ENCODE data around the gene USP17L24. TPM values are rescaled to one million over a fixed set of nuclear protein-coding genes. Genes with fewer than 3 reads are reported as not detected.
"Not testable (repeated sequence)": the region's sequence is repeated elsewhere in the genome, so short reads cannot be mapped to it uniquely, and the experiment has no call there.

Gene USP17L24
- total RNA-seq (2021) = not detected in 2 replicates
- long read RNA-seq = 0 reads

DNA sequence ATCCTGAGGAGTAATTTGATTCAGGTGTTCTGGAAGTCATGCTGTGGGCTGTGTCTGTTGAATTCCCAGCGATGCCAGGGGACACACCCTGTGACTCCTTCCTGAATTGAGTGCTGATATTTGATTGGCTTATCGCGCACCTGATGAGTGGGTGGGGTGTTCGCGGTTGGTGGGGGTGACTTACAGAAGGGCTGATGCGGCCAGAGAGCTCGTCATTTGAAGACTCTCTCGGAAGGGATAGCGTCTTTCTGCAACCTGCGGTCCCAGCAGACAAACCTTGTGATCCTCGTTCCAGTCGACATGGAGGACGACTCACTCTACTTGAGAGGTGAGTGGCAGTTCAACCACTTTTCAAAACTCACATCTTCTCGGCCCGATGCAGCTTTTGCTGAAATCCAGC lies at the start of gene USP17L24:
Gene USP17L24, plus strand, starts transcription at position 301 of the 400 bp plus-strand sequence. Its CDS starts 0 bp downstream, at position 301.
- H2BK5ac ChIP-seq (ENCODE audit: insufficient read length, low read length); H3T11ph ChIP-seq (ENCODE audit: low read length); H4K5ac ChIP-seq (ENCODE audit: insufficient read length, low read depth, low read length); H3K4me1 ChIP-seq (ENCODE audit: insufficient read depth, low read length); H2BK12ac ChIP-seq (ENCODE audit: insufficient read length, low read depth, low read length); H3K4me2 ChIP-seq (ENCODE audit: insufficient read depth, insufficient read length, low read length); H3K23ac ChIP-seq (ENCODE audit: insufficient read length, low read depth, low read length); H3K4me1 Mint-ChIP-seq; H3K56ac ChIP-seq (ENCODE audit: insufficient read length, low read depth, low read length); H2AK5ac ChIP-seq (ENCODE audit: insufficient read length, low read length); H3K14ac ChIP-seq (ENCODE audit: insufficient read depth, low read length); H3K79me2 ChIP-seq (ENCODE audit: insufficient read depth, low read length); H4K20me1 ChIP-seq (ENCODE audit: control insufficient read depth, insufficient read depth, insufficient read length); H3K79me1 ChIP-seq (ENCODE audit: insufficient read depth, low read depth, low read length, poor library complexity, severe bottlenecking); H2BK15ac ChIP-seq (ENCODE audit: low read depth, low read length); H3K18ac ChIP-seq (ENCODE audit: insufficient read length, low read depth, low read length); H3K4me3 Mint-ChIP-seq; H3K9me3 ChIP-seq (ENCODE audit: control insufficient read depth, low read depth, low read length); H3K27me3 Mint-ChIP-seq (ENCODE audit: low read depth); H3K27ac Mint-ChIP-seq; DNase-seq; H3K23me2 ChIP-seq (ENCODE audit: insufficient read length, low read depth, low read length, poor library complexity, severe bottlenecking); H4K91ac ChIP-seq (ENCODE audit: insufficient read length, low read depth, low read length); H3K27ac ChIP-seq (ENCODE audit: insufficient read length, low read depth, low read length); H3K9ac ChIP-seq (ENCODE audit: extremely low read depth, insufficient read length, low read length); H3K36me3 Mint-ChIP-seq (ENCODE audit: insufficient read depth in 1 of 3, low read depth in 3 of 3); H3K9me3 Mint-ChIP-seq; H3K4ac ChIP-seq (ENCODE audit: low read depth, low read length); H2BK20ac ChIP-seq (ENCODE audit: low read depth, low read length, poor library complexity, severe bottlenecking); H2AFZ ChIP-seq (ENCODE audit: low read length); H3K27me3 ChIP-seq (ENCODE audit: insufficient read depth, low read length); H4K8ac ChIP-seq (replicated peaks; ENCODE audit: insufficient read length, low read depth, low read length); H2BK120ac ChIP-seq (ENCODE audit: low read depth, low read length, poor library complexity, severe bottlenecking): not testable (repeated sequence)
- WGBS (ENCODE audit: extremely low coverage, insufficient read length, low lambda C conversion rate) = no CpG with 5 or more reads among the region's 15 CpGs

DNA sequence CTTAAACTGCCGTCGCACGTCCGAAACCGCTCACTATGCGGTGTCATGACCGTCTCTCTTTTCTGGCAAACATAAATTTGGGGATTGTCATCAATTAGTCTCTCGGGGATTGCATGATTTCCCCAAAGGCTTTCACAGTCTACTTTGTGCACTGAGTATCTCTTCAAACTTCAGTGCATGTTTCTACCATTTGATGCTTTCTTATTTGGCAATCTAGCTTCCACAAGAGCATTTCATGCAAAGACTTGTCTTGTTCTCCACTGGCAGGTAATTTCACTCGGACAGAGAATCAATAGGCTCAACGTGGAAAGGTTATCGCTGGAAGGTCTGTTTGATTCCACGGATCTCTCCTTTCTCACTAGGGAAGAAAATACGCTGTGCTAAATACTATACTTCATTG lies 774 bp upstream of the USP17L24 start:
- H3K4ac ChIP-seq (ENCODE audit: low read depth, low read length); H3K14ac ChIP-seq (ENCODE audit: insufficient read depth, low read length); H2AK5ac ChIP-seq (ENCODE audit: insufficient read length, low read length); DNase-seq; H3K56ac ChIP-seq (ENCODE audit: insufficient read length, low read depth, low read length); H4K8ac ChIP-seq (replicated peaks; ENCODE audit: insufficient read length, low read depth, low read length); H3T11ph ChIP-seq (ENCODE audit: low read length); H3K18ac ChIP-seq (ENCODE audit: insufficient read length, low read depth, low read length); H3K27me3 ChIP-seq (ENCODE audit: insufficient read depth, low read length); H3K4me1 ChIP-seq (ENCODE audit: insufficient read depth, low read length); H4K91ac ChIP-seq (ENCODE audit: insufficient read length, low read depth, low read length); H3K4me1 Mint-ChIP-seq; H3K4me2 ChIP-seq (ENCODE audit: insufficient read depth, insufficient read length, low read length); H3K23me2 ChIP-seq (ENCODE audit: insufficient read length, low read depth, low read length, poor library complexity, severe bottlenecking); H2BK5ac ChIP-seq (ENCODE audit: insufficient read length, low read length); H3K79me2 ChIP-seq (ENCODE audit: insufficient read depth, low read length); H4K20me1 ChIP-seq (ENCODE audit: control insufficient read depth, insufficient read depth, insufficient read length); H3K79me1 ChIP-seq (ENCODE audit: insufficient read depth, low read depth, low read length, poor library complexity, severe bottlenecking); H2BK15ac ChIP-seq (ENCODE audit: low read depth, low read length); H3K36me3 Mint-ChIP-seq (ENCODE audit: insufficient read depth in 1 of 3, low read depth in 3 of 3); H2BK20ac ChIP-seq (ENCODE audit: low read depth, low read length, poor library complexity, severe bottlenecking); H3K9ac ChIP-seq (ENCODE audit: extremely low read depth, insufficient read length, low read length); H3K9me3 Mint-ChIP-seq; H3K27ac ChIP-seq (ENCODE audit: insufficient read length, low read depth, low read length); H4K5ac ChIP-seq (ENCODE audit: insufficient read length, low read depth, low read length); H3K27me3 Mint-ChIP-seq (ENCODE audit: low read depth); H2BK12ac ChIP-seq (ENCODE audit: insufficient read length, low read depth, low read length); H3K4me3 Mint-ChIP-seq; H2AFZ ChIP-seq (ENCODE audit: low read length); H3K9me3 ChIP-seq (ENCODE audit: control insufficient read depth, low read depth, low read length); H3K23ac ChIP-seq (ENCODE audit: insufficient read length, low read depth, low read length); H2BK120ac ChIP-seq (ENCODE audit: low read depth, low read length, poor library complexity, severe bottlenecking); H3K27ac Mint-ChIP-seq: not testable (repeated sequence)
- WGBS (ENCODE audit: extremely low coverage, insufficient read length, low lambda C conversion rate) = no CpG with 5 or more reads among the region's 13 CpGs

All from H9 (cell line).